ENCODE results near the gene EML4. TPM values are rescaled to one million over a fixed set of nuclear protein-coding genes. Genes with fewer than 3 reads are reported as not detected.

The EML4 gene
- total and polyA plus RNA-seq, 2 donors from 2014 or later = 13.0 to 53.6 TPM

- no peak for TF ChIP-seq CTCF (IDR thresholded peaks at IDR 0.05; ENCODE audit: borderline replicate concordance, extremely low read depth, insufficient read depth)
- intact Hi-C loops (cut with DNase I) = no loop called here
- FAIRE-seq = no peak
Observed at GRCh38 chr2:42224422-42225067, 55.4 kb downstream of the EML4 start.

GRCh38 chr2:42225573-42225972 is 56.4 kb downstream of the EML4 start:
- H3K9me3 ChIP-seq (ENCODE audit: control insufficient read depth in 2 of 3, insufficient read depth in 1 of 3, low read length in 3 of 3) = no peaks in the 10 kb centered on the region
- peaks cover 2 to 6% (median 3%) of the 10 kb centered on the region in 3 donors for H3K4me1 ChIP-seq (ENCODE audit: control insufficient read depth in 2 of 3, insufficient read depth in 2 of 3, low read depth in 1 of 3, low read length in 3 of 3)
- intact Hi-C loops (cut with DNase I) = no loop called here
- FAIRE-seq = no peak
- no peak overlapping the region for H3K27ac ChIP-seq (ENCODE audit: low read depth in 2 of 2, low read length in 2 of 2)
- TF ChIP-seq CTCF (IDR thresholded peaks at IDR 0.05; ENCODE audit: borderline replicate concordance, extremely low read depth, insufficient read depth) = no peak
- no peak overlapping the region for H3K9ac ChIP-seq (ENCODE audit: low read length in 3 of 3)
- H3K4me3 ChIP-seq (ENCODE audit: low read length in 3 of 3) = no peak overlapping the region
- H3K27me3 ChIP-seq (ENCODE audit: control insufficient read depth, insufficient read depth, low read length) = no peaks in the 10 kb centered on the region
- no peaks in the 10 kb centered on the region for H3K36me3 ChIP-seq (ENCODE audit: control insufficient read depth in 2 of 3, insufficient read depth in 3 of 3, low read length in 3 of 3)
- no peak for DNase-seq

More at GRCh38 chr2:42224422-42225067, 55.4 kb downstream of the EML4 start:
- Histone ChIP-seq H3K27ac (ENCODE audit: low read depth in 2 of 2, low read length in 2 of 2) (no peak overlapping the region), H3K9ac (ENCODE audit: low read length in 3 of 3) (no peak overlapping the region), H3K4me3 (ENCODE audit: low read length in 3 of 3) (no peak overlapping the region), H3K9me3 (ENCODE audit: control insufficient read depth in 2 of 3, insufficient read depth in 1 of 3, low read length in 3 of 3) (no peaks in the 10 kb centered on the region), H3K36me3 (ENCODE audit: control insufficient read depth in 2 of 3, insufficient read depth in 3 of 3, low read length in 3 of 3) (no peaks in the 10 kb centered on the region), H3K4me1 (ENCODE audit: control insufficient read depth in 2 of 3, insufficient read depth in 2 of 3, low read depth in 1 of 3, low read length in 3 of 3) (peaks cover 0 to 6% (median 3%) of the 10 kb centered on the region in 3 donors), H3K27me3 (ENCODE audit: control insufficient read depth, insufficient read depth, low read length) (no peaks in the 10 kb centered on the region)
- no peak for DNase-seq

- intact Hi-C loops (cut with DNase I) = no loop called here
- Histone ChIP-seq H3K4me3 (ENCODE audit: low read length in 3 of 3) (no peak overlapping the region), H3K36me3 (ENCODE audit: control insufficient read depth in 2 of 3, insufficient read depth in 3 of 3, low read length in 3 of 3) (no peaks in the 10 kb centered on the region), H3K27me3 (ENCODE audit: control insufficient read depth, insufficient read depth, low read length) (no peaks in the 10 kb centered on the region), H3K9ac (ENCODE audit: low read length in 3 of 3) (no peak overlapping the region), H3K4me1 (ENCODE audit: control insufficient read depth in 2 of 3, insufficient read depth in 2 of 3, low read depth in 1 of 3, low read length in 3 of 3) (peaks cover 5 to 12% (median 6%) of the 10 kb centered on the region in 3 donors), H3K9me3 (ENCODE audit: control insufficient read depth in 2 of 3, insufficient read depth in 1 of 3, low read length in 3 of 3) (no peaks in the 10 kb centered on the region), H3K27ac (ENCODE audit: low read depth in 2 of 2, low read length in 2 of 2) (no peak overlapping the region)
- no peak for TF ChIP-seq CTCF (IDR thresholded peaks at IDR 0.05; ENCODE audit: borderline replicate concordance, extremely low read depth, insufficient read depth)
- FAIRE-seq = no peak
- DNase-seq = no peak
Observed at GRCh38 chr2:42227491-42227890, 58.3 kb downstream of the EML4 start.
